Ovary (tissue), 3 donors: ENCODE results near the gene DNAJC6.

Source experiments
- CTCF ChIP-seq, 3 donors: fragments of 450-650 bp in 2 of 3; fragments of 200-600 bp in 1 of 3; IDR thresholded peaks; one replicate each; pipeline versions ENCODE4 v1.5.1 to v1.8.0; 2016 to 2022; ENCODE audit warnings: antibody characterized with exemption in 3 of 3, mild to moderate bottlenecking in 1 of 3
- EP300 ChIP-seq: sonication (generic); formaldehyde crosslinking; IDR thresholded peaks from one replicate; pipeline ENCODE4 v1.6.1; 2017; ENCODE audit warnings: antibody characterized with exemption
- POLR2A ChIP-seq: fragments of 450-650 bp; IDR thresholded peaks from one replicate; pipeline ENCODE4 v1.6.1; 2017; ENCODE audit warnings: antibody characterized with exemption, mild to moderate bottlenecking, moderate library complexity
- donor health status: DM: no; HTN: no; CAD: no.

GRCh38 chr1:65311760-65312159 is 2.4 kb downstream of the DNAJC6 start:
- TF ChIP-seq CTCF (IDR thresholded peaks at IDR 0.05): no peak
- TF ChIP-seq EP300: no peak
- no peak for TF ChIP-seq POLR2A
